ENCODE data around the gene ADRA2C. TPM values are rescaled to one million over a fixed set of nuclear protein-coding genes. Genes with fewer than 3 reads are reported as not detected.

The ADRA2C gene
- total and polyA plus RNA-seq, 2 of the 13 experiments (the other 11 are each of a cell fraction or from before 2014, with no cell fraction given), result 15.4 to 69.7 TPM

DNA sequence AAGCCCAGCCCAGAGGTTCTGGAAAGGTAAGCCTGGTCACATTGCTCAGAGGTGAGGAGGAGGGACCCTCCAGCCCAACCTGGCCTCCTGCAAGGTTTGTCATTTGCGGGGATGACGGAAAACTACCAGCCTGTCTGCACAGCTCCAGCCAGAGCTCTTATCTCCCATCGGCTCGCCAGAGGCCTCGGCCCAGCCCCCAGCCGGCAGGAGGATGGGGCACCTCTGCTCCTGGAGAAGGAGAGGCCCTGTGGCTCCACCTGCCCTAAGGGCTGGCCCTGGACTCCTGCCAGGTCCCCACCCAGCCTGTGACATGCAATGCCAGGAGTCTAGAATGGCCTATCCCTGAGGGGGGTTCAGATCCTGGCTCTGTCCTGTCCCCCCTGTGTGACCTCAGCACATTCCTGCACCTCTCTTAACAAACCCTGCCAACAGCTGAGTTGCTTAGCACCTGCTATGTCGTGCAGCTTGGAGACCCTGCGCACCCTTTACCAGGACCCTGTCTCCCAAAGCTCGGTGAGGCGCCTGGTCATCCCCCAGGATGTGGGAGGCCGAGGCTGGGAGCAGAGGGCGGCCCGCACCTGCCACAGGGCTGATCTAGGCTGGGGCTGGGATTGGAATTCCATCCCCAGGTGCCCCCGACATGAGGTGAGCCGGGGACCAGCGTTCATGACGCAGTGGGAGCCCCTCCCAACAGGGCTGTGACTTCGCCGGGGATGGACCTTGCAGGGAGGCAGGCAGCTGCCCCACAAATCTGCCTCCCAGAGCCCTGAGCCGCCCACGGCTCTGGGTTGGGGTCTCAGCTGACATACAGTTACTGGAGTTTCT is 14.4 kb downstream of the ADRA2C start (continued):
- TF ChIP-seq, protein P1, sequence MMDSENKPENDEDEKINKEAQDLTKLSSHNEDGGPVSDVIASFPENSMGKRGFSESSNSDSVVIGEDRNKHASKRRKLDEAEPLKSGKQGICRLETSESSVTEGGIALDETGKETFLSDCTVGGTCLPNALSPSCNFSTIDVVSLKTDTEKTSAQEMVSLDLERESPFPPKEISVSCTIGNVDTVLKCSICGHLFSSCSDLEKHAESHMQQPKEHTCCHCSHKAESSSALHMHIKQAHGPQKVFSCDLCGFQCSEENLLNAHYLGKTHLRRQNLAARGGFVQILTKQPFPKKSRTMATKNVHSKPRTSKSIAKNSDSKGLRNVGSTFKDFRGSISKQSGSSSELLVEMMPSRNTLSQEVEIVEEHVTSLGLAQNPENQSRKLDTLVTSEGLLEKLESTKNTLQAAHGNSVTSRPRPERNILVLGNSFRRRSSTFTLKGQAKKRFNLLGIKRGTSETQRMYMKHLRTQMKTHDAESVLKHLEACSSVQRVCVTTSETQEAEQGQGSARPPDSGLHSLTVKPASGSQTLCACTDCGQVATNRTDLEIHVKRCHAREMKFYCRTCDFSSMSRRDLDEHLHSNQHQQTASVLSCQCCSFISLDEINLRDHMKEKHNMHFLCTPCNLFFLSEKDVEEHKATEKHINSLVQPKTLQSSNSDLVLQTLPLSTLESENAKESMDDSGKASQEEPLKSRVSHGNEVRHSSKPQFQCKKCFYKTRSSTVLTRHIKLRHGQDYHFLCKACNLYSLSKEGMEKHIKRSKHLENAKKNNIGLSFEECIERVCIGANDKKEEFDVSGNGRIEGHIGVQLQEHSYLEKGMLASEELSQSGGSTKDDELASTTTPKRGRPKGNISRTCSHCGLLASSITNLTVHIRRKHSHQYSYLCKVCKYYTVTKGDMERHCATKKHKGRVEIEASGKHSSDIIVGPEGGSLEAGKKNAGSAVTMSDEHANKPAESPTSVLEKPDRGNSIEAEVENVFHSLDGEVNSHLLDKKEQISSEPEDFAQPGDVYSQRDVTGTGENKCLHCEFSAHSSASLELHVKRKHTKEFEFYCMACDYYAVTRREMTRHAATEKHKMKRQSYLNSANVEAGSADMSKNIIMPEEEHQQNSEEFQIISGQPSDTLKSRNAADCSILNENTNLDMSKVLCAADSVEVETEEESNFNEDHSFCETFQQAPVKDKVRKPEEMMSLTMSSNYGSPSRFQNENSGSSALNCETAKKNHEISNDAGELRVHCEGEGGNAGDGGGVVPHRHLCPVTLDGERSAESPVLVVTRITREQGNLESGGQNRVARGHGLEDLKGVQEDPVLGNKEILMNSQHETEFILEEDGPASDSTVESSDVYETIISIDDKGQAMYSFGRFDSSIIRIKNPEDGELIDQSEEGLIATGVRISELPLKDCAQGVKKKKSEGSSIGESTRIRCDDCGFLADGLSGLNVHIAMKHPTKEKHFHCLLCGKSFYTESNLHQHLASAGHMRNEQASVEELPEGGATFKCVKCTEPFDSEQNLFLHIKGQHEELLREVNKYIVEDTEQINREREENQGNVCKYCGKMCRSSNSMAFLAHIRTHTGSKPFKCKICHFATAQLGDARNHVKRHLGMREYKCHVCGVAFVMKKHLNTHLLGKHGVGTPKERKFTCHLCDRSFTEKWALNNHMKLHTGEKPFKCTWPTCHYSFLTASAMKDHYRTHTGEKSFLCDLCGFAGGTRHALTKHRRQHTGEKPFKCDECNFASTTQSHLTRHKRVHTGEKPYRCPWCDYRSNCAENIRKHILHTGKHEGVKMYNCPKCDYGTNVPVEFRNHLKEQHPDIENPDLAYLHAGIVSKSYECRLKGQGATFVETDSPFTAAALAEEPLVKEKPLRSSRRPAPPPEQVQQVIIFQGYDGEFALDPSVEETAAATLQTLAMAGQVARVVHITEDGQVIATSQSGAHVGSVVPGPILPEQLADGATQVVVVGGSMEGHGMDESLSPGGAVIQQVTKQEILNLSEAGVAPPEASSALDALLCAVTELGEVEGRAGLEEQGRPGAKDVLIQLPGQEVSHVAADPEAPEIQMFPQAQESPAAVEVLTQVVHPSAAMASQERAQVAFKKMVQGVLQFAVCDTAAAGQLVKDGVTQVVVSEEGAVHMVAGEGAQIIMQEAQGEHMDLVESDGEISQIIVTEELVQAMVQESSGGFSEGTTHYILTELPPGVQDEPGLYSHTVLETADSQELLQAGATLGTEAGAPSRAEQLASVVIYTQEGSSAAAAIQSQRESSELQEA (CRISPR knock-in tag; IDR thresholded peaks at IDR 0.05; ENCODE audit: not compliant biosample characterization), result peak; percentile 20
- peak; percentile 47 for TF ChIP-seq ARNTL (CRISPR knock-in tag; IDR thresholded peaks at IDR 0.05)
- TF ChIP-seq ZMYM4 (CRISPR knock-in tag; IDR thresholded peaks at IDR 0.05), result peak; percentile 52
- peak; percentile 49; the same call in 1 of the 2 replicates for TF ChIP-seq ESRRA (CRISPR knock-in tag; IDR thresholded peaks at IDR 0.05; ENCODE audit: low read depth)
- TF ChIP-seq SMYD3 (CRISPR knock-in tag; IDR thresholded peaks at IDR 0.05), result peak; percentile 77; the same call in 1 of the 2 replicates
- TF ChIP-seq BCL6 (CRISPR knock-in tag; IDR thresholded peaks at IDR 0.05), result peak; percentile 60
- TF ChIP-seq, protein P2, sequence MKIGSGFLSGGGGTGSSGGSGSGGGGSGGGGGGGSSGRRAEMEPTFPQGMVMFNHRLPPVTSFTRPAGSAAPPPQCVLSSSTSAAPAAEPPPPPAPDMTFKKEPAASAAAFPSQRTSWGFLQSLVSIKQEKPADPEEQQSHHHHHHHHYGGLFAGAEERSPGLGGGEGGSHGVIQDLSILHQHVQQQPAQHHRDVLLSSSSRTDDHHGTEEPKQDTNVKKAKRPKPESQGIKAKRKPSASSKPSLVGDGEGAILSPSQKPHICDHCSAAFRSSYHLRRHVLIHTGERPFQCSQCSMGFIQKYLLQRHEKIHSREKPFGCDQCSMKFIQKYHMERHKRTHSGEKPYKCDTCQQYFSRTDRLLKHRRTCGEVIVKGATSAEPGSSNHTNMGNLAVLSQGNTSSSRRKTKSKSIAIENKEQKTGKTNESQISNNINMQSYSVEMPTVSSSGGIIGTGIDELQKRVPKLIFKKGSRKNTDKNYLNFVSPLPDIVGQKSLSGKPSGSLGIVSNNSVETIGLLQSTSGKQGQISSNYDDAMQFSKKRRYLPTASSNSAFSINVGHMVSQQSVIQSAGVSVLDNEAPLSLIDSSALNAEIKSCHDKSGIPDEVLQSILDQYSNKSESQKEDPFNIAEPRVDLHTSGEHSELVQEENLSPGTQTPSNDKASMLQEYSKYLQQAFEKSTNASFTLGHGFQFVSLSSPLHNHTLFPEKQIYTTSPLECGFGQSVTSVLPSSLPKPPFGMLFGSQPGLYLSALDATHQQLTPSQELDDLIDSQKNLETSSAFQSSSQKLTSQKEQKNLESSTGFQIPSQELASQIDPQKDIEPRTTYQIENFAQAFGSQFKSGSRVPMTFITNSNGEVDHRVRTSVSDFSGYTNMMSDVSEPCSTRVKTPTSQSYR (CRISPR knock-in tag; IDR thresholded peaks at IDR 0.05; ENCODE audit: borderline replicate concordance), result peak; percentile 81
- TF ChIP-seq NCOA1 (CRISPR knock-in tag; IDR thresholded peaks at IDR 0.05), result 0 out of 2 replicates have a peak, but pooled peaks have one; percentile 46
- TF ChIP-seq SOX5 (CRISPR knock-in tag; IDR thresholded peaks at IDR 0.05; ENCODE audit: borderline replicate concordance), result peak; percentile 31; the same call in 1 of the 2 replicates
- TF ChIP-seq, protein P3, sequence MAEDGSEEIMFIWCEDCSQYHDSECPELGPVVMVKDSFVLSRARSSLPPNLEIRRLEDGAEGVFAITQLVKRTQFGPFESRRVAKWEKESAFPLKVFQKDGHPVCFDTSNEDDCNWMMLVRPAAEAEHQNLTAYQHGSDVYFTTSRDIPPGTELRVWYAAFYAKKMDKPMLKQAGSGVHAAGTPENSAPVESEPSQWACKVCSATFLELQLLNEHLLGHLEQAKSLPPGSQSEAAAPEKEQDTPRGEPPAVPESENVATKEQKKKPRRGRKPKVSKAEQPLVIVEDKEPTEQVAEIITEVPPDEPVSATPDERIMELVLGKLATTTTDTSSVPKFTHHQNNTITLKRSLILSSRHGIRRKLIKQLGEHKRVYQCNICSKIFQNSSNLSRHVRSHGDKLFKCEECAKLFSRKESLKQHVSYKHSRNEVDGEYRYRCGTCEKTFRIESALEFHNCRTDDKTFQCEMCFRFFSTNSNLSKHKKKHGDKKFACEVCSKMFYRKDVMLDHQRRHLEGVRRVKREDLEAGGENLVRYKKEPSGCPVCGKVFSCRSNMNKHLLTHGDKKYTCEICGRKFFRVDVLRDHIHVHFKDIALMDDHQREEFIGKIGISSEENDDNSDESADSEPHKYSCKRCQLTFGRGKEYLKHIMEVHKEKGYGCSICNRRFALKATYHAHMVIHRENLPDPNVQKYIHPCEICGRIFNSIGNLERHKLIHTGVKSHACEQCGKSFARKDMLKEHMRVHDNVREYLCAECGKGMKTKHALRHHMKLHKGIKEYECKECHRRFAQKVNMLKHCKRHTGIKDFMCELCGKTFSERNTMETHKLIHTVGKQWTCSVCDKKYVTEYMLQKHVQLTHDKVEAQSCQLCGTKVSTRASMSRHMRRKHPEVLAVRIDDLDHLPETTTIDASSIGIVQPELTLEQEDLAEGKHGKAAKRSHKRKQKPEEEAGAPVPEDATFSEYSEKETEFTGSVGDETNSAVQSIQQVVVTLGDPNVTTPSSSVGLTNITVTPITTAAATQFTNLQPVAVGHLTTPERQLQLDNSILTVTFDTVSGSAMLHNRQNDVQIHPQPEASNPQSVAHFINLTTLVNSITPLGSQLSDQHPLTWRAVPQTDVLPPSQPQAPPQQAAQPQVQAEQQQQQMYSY (CRISPR knock-in tag; IDR thresholded peaks at IDR 0.05), result no peak
- no peak for TF ChIP-seq SMAD9 (CRISPR knock-in tag; IDR thresholded peaks at IDR 0.05)
- no peak for TF ChIP-seq YEATS2 (CRISPR knock-in tag; IDR thresholded peaks at IDR 0.05; ENCODE audit: borderline replicate concordance)

Data from HepG2 (cell line).